Measurements from ENCODE around the gene NTMT1.
"Not testable (repeated sequence)": the region's sequence is repeated elsewhere in the genome, so short reads cannot be mapped to it uniquely, and the experiment has no call there.

The NTMT1 gene

DNA sequence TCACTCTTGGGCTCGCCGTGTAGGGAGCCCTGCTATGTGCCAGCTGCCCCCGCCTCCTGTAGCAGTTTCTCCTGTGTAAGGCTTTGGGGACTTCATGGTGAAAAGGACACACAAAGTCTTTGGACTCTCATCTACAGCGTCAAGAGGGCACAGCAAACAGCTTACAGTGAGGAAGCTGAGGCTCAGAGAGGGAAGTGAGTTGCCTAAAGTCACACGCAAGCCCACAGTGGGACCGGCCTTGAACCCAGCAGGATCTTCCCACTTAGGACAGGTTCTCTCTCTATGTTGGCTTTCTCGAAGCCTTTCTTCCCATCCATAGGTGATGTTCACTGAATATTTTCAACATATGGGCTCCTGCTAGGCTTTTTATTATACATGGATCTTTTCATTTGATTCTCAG, 29.7 kb downstream of the NTMT1 start:
- DNase-seq, result no peak

GRCh38 chr9:129656795-129657390, 30.9 kb downstream of the NTMT1 start:
- DNase-seq, result peak; percentile 67

DNA sequence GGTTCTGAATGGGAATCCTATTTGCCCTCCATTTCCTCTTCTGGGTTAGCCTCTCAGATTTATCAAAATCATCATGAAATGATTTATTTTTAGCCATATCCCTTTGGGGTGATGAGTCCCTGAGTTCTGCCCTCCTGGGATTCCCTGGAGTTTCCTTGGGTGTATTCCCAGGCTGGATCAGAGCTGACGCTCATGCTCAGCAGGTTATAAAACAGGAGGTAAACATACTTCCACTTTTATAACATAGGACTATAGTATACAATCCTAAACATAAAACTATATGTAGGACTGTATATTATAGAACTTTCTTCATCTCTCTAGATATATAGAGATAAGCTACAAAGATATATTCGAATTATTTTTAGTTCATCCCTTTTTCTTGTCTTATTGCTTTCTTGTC, 35.1 kb downstream of the NTMT1 start:
- DNase-seq, result no peak

- not testable (repeated sequence) for DNase-seq
Observed at GRCh38 chr9:129662239-129662638, 36.3 kb downstream of the NTMT1 start.

- DNase-seq, result no peak
Observed at GRCh38 chr9:129664746-129665388, 38.9 kb downstream of the NTMT1 start.

- DNase-seq, result no peak
Observed at GRCh38 chr9:129665389-129665775, 39.4 kb downstream of the NTMT1 start, which contains the start of gene PRRX2. PRRX2 (plus strand) TSS chr9:129665647; CDS start chr9:129665868, 221 bp downstream.

DNA sequence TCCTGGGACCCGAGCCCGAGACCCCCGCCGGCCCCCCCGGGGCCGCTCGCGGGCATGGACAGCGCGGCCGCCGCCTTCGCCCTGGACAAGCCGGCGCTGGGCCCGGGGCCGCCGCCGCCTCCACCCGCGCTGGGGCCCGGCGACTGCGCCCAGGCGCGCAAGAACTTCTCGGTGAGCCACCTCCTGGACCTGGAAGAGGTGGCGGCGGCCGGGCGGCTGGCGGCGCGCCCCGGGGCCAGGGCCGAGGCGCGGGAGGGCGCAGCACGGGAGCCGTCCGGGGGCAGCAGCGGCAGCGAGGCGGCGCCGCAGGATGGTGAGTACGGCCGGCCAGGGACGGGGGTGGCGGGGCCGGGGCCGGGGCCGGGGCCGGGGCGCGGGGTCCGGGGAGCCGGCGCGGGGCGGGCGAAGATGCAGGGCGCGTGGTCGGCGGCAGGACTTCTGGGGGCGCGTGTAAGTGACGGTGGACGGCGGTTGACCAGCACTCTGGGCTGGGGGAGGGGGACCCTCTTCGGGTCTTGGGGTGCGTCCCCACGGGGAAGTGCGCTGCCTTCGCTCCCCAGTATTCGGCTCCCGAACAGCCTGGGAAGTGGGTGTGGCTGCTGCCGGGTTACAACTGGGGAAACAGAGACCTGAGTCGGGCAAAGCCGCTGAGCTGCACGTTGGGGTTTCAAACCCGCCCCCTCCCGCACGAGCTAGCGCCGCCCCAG, 40.0 kb downstream of the NTMT1 start:
- no peak for DNase-seq

DNA sequence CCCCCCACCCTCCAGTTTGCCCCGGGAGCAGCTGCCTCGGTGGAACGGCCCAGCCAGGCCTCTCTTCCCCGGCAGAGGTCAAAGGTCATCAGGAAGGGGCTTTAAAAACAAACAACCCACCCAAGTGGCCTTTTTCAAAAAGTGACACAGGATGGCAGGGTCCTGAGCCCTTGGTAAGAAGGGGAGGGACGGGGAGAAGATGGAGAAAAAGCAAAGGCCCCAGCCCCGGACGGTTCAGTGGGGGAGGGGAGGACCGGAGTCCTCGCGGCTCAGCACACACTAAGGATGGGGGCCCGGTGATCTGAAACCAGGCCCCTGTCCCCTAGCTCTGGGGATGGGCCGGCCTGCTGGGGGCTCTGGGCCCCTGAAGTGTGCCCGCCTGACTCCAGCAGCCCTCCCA, 40.6 kb downstream of the NTMT1 start:
- no peak for DNase-seq

DNA sequence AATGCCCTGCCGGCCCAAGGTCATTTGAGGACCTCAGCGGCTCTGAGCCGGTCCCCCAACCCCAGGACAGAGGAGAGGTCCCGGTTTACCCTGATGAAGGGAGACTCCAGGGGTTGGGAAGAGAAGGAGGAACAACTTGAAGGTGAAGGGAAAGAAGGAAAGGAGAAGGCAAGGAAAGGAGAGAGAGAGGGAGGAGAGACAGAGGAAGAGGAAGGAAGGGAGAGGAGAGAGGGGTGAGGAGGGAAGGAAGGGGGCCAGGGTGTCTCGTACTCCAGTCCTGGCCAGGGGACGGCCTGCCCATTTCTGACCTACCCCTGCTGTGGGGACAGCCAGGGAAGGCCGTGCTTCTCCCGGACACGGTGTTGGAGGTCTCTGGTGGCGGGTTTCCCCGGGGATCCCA, 41.4 kb downstream of the NTMT1 start:
- DNase-seq, result no peak

DNA sequence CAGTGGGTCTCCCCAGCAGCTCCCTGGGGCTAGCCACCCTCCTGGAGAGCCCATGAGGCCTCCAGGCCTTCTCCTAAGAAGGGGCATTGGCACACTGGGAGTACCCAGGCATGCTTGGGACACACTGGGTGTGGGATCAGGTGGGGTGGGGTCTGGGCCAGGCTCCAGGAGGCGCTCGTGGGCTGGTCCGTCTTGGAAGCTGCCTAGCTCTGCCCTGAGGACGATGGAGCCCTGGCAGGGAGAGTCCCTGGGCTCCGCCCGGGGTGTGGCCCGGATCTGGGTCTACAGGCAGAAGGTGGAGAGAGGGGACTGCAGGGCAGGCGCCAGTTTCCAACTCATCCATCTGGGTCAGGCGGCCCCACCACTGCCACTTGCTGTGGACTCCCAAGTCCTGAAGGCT, 41.9 kb downstream of the NTMT1 start:
- DNase-seq, result no peak

- DNase-seq, result peak; percentile 19
Observed at GRCh38 chr9:129669141-129669718, 43.3 kb downstream of the NTMT1 start.

DNA sequence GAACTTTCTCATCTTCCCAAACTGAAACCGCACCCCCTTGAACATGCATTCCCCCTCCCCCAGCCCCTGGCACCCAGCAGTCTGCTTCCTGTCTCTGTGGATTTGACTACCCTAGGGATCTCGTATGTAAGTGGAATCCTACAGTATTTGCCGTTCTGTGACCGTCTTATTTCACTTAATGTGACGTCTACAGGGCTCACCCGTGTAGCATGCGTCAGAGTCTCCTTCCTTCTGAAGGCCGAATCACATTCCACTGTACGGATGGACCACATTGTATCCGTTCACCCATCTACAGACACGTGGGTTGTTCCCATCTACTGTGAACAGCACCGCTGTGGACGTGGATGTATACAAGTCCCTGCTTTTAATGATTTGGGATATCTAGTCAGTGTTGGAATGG, 44.0 kb downstream of the NTMT1 start:
- no peak for DNase-seq

- DNase-seq, result no peak
Observed at GRCh38 chr9:129671065-129671464, 45.1 kb downstream of the NTMT1 start.

DNA sequence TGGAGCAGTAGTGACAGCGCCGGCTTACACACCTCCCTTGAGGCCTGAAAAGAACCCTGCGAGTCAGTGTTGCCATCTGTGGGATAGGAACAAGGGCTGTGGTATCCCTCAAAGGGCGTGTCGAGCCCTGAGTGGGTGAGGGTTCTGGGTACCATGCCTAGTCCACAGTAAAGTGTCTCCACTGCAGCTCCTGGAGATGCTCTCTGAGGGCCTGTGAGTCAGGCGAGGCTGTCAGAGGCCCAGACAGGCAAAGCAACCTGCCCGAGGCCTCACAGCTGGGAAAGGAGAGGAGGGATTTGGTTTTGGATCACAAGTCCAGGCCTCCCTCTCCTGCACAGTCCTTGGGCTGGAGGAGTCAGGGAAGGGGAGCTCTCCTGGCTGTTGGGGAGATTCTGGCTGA, 45.6 kb downstream of the NTMT1 start:
- DNase-seq, result no peak

- DNase-seq, result no peak
Observed at GRCh38 chr9:129672702-129673101, 46.7 kb downstream of the NTMT1 start.

DNA sequence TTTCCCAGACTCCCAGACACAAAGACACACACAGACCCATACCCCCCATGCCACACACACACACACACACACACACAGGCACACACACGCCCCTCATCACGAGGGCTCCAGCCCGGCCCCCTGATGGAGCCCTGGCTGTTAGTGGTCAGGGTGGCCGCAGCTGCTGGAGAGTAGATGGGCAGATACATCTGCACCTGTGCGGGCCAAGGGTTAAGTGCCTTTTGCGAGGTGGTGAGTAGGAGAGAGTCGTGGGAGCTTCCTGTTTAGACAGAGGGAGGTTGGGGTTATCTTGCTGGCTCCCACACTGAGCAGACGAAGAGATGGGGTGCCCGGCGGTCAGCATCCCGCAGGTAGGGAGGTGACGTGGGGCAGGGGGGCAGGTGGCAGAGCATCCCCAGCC, 47.6 kb downstream of the NTMT1 start:
- no peak for DNase-seq

- DNase-seq, result no peak
Observed at GRCh38 chr9:129674229-129674628, 48.3 kb downstream of the NTMT1 start.

DNA sequence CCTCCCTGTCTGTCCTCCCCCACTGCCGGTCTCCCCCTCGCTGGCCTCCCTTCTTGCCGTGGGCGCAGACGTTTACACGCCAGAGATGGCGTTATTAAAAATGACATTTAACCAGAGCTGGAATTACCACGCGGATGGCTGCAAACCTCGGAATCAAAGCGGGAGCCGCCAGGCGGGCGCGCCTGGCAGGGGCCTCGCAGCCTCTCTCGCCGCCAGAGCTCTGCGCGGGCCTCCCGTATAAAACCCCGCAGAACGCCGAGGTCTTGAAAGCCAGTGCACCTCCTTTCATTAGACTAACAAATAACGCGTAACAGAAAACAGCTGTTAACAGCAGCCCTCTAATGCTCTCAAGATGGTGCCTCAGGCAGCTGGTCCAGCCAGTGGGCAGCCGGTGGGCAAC, 49.7 kb downstream of the NTMT1 start:
- no peak for DNase-seq

GRCh38 chr9:129676287-129676686, 50.3 kb downstream of the NTMT1 start:
- DNase-seq, result no peak

DNA sequence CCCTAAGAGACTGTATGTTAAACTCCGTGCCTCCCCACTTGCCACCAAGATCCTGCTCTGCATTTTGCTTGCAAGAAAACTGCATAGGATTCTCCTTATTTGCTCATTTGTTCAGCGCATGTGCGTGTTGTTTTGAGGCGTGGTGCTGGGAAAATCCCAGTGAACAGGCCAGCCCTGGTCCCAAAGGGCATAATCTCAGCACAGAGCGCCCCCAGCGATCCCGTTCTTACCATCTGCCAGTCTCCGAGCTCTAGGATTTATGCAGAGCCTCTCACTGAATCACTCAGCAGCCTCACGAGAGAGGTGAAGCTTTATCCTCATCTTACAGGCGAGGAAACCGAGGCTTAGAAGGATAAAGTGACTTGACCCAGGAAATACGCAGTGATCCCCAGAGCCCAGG, 51.0 kb downstream of the NTMT1 start:
- DNase-seq, result no peak

DNA sequence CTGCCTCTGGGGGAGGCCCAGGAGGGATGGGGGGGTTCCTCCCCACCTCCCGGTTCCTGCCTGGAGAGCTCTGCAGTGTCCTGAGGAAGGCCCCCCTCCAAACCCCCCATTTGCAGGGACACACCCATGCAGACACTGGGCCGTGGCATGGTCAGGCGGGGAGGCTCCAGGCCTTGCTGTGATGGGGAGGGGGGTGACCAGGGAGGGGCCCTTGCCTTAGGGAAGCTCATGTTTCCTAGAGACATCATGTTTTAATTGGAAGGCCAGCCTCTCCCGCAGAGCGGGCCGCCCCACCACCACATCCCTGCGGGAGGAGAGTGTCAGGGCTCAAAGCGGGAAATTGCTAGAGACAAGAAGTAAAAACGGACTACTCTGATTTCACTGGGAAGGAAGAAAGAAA, 51.5 kb downstream of the NTMT1 start:
- DNase-seq, result no peak

DNA sequence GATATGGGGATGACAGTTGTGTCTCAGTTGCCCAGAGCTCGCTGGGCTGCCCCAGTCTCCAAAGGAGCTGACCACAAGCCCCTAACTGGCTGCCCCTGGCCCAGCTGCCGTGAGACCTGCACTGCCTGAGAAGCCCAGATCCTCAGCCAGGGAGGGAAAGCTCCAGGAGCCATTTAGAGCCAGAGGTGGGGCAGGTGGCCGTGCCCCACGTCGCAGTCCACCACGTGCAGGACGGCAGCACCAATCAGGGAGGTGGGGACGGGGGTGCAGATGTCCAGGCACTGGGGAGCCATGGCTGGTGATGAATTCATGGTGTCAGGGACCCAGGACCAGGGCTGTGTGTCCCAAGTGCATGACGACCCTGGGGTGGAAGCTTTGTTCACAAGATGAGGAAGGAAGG, 52.9 kb downstream of the NTMT1 start:
- no peak for DNase-seq

GRCh38 chr9:129679537-129679936, 53.6 kb downstream of the NTMT1 start:
- no peak for DNase-seq

DNA sequence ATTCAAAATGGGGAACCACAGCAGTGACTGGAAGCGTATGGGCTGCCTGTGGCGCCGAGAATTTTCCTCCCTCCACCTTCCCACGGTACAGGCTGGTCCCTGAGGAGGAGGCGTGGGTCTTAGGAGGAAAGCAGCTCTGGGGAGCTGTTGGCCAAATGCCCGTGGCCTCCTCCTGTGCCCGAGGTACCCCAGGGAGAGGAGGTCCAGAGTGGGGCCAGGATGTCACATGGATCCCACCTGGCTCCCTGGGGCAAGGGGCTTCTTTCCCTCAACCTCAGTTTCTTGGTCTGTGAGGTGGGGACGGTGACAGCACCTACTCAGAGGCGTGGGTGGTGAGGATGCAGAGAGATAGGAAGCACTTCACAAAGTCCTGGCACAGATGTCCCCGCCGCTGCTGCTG, 56.0 kb downstream of the NTMT1 start:
- DNase-seq, result no peak

Measured in T1000 (cell line).